OCI-LY1 (cell line): ENCODE data around the gene DHRS3.
"Not testable (repeated sequence)": the region's sequence is repeated elsewhere in the genome, so short reads cannot be mapped to it uniquely, and the experiment has no call there.

Experiments used
- H2AFZ ChIP-seq: fragments of 200-600 bp; sonication (generic), shearing (Covaris generic); 2 replicates; pipeline ENCODE4 v1.6.0; 2014; ENCODE audit warnings: antibody characterized with exemption, mild to moderate bottlenecking, low read length
- H3F3A ChIP-seq: fragments of 200-600 bp; sonication (generic), shearing (Covaris generic); 2 replicates; pipeline ENCODE4 v1.6.0; 2014; ENCODE audit warnings: mild to moderate bottlenecking, antibody characterized with exemption, low read length, moderate library complexity; ENCODE audit not compliant: insufficient read depth
- H3K27ac ChIP-seq: fragments of 200-600 bp; sonication (generic); 2 replicates; pipeline ENCODE4 v1.5.1; 2014; ENCODE audit warnings: low read length, mixed run types, mild to moderate bottlenecking, low read depth; ENCODE audit not compliant: poor library complexity, severe bottlenecking
- H3K27me3 ChIP-seq: fragments of 200-600 bp; sonication (generic); 2 replicates; pipeline ENCODE4 v1.6.0; 2014; ENCODE audit warnings: antibody characterized with exemption, mild to moderate bottlenecking, low read length, moderate library complexity; ENCODE audit not compliant: insufficient read depth
- H3K36me3 ChIP-seq: fragments of 200-600 bp; sonication (generic); 2 replicates; pipeline ENCODE4 v1.6.1; 2014; ENCODE audit warnings: mild to moderate bottlenecking, antibody characterized with exemption, low read length, moderate library complexity, mixed read lengths; ENCODE audit not compliant: insufficient read depth
- H3K4me1 ChIP-seq: fragments of 200-600 bp; sonication (generic); 2 replicates; pipeline ENCODE4 v1.5.1; 2014; ENCODE audit warnings: mild to moderate bottlenecking, low read length, moderate library complexity; ENCODE audit not compliant: insufficient read depth, severe bottlenecking
- H3K4me2 ChIP-seq: fragments of 200-600 bp; sonication (generic), shearing (Covaris generic); 2 replicates; pipeline ENCODE4 v1.6.1; 2014; ENCODE audit warnings: low read length
- H3K4me3 ChIP-seq: fragments of 200-600 bp; sonication (generic); 2 replicates; pipeline ENCODE4 v1.5.1; 2014; ENCODE audit warnings: low read length, low read depth, mild to moderate bottlenecking, mixed read lengths; ENCODE audit not compliant: poor library complexity, severe bottlenecking
- H3K79me2 ChIP-seq: fragments of 200-600 bp; shearing (Covaris generic); 2 replicates; pipeline ENCODE4 v1.6.1; 2016; ENCODE audit warnings: mixed run types, low read length, mixed read lengths; ENCODE audit not compliant: insufficient read depth
- H3K9ac ChIP-seq: fragments of 200-600 bp; sonication (generic), shearing (Covaris generic); 2 replicates; pipeline ENCODE4 v1.6.1; 2014; ENCODE audit warnings: mild to moderate bottlenecking, low read length, mixed read lengths
- H3K9me2 ChIP-seq: fragments of 200-600 bp; sonication (generic), shearing (Covaris generic); 2 replicates; pipeline ENCODE4 v1.6.1; 2014; ENCODE audit warnings: low read depth, mild to moderate bottlenecking, low read length, mixed read lengths
- H3K9me3 ChIP-seq: fragments of 200-600 bp; shearing (Covaris generic); 2 replicates; pipeline ENCODE4 v1.6.1; 2014; ENCODE audit warnings: low read length, mixed read lengths
- H4K20me1 ChIP-seq: fragments of 200-600 bp; sonication (generic), shearing (Covaris generic); 2 replicates; pipeline ENCODE4 v1.6.0; 2016; ENCODE audit warnings: mild to moderate bottlenecking, low read length; ENCODE audit not compliant: insufficient read depth
- EZH2 ChIP-seq: fragments of 200-600 bp; sonication (generic), shearing (Covaris generic); IDR thresholded peaks from 2 replicates; pipeline ENCODE4 v1.8.0; 2017; ENCODE audit warnings: borderline replicate concordance, mixed run types, mild to moderate bottlenecking, antibody characterized with exemption, low read length, moderate library complexity, mixed read lengths
- TF ChIP-seq, protein P1 (sequence below): fragments of 200-600 bp; sonication (generic), shearing (Covaris generic); IDR thresholded peaks from 2 replicates; pipeline ENCODE4 v1.5.1; 2017; ENCODE audit warnings: mild to moderate bottlenecking, antibody characterized with exemption, low read length, moderate library complexity, mixed read lengths

Gene DHRS3

GRCh38 chr1:12566484-12567287, 51.3 kb downstream of the DHRS3 start:
- TF ChIP-seq, protein P1, sequence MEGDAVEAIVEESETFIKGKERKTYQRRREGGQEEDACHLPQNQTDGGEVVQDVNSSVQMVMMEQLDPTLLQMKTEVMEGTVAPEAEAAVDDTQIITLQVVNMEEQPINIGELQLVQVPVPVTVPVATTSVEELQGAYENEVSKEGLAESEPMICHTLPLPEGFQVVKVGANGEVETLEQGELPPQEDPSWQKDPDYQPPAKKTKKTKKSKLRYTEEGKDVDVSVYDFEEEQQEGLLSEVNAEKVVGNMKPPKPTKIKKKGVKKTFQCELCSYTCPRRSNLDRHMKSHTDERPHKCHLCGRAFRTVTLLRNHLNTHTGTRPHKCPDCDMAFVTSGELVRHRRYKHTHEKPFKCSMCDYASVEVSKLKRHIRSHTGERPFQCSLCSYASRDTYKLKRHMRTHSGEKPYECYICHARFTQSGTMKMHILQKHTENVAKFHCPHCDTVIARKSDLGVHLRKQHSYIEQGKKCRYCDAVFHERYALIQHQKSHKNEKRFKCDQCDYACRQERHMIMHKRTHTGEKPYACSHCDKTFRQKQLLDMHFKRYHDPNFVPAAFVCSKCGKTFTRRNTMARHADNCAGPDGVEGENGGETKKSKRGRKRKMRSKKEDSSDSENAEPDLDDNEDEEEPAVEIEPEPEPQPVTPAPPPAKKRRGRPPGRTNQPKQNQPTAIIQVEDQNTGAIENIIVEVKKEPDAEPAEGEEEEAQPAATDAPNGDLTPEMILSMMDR: no peak
- no peak for TF ChIP-seq EZH2
- Histone ChIP-seq H3K4me2 (no peak overlapping the region), H3K9me2 (no peaks in the 10 kb centered on the region), H3K79me2 (no peaks in the 10 kb centered on the region), H2AFZ (no peak overlapping the region), H3K9ac (no peak overlapping the region), H4K20me1 (no peaks in the 10 kb centered on the region), H3K4me3 (no peak overlapping the region), H3K9me3 (no peaks in the 10 kb centered on the region), H3K4me1 (no peaks in the 10 kb centered on the region), H3K36me3 (no peaks in the 10 kb centered on the region), H3F3A (no peaks in the 10 kb centered on the region), H3K27me3 (no peaks in the 10 kb centered on the region; the same call in 1 of the 2 replicates), H3K27ac (no peak overlapping the region)

GRCh38 chr1:12565966-12566352, 52.1 kb downstream of the DHRS3 start:
- Histone ChIP-seq H3K4me3 (no peak overlapping the region), H3K9me3 (no peaks in the 10 kb centered on the region), H3K36me3 (no peaks in the 10 kb centered on the region), H3K4me1 (no peaks in the 10 kb centered on the region), H3K79me2 (no peaks in the 10 kb centered on the region), H4K20me1 (no peaks in the 10 kb centered on the region), H2AFZ (no peak overlapping the region), H3K4me2 (no peak overlapping the region), H3K9me2 (no peaks in the 10 kb centered on the region), H3K9ac (no peak overlapping the region), H3K27me3 (no peaks in the 10 kb centered on the region; the same call in 1 of the 2 replicates), H3K27ac (no peak overlapping the region), H3F3A (no peaks in the 10 kb centered on the region)
- no peak for TF ChIP-seq EZH2
- TF ChIP-seq, protein P1: no peak

GRCh38 chr1:12565094-12565965, 52.7 kb downstream of the DHRS3 start:
- Histone ChIP-seq H3K79me2 (no peaks in the 10 kb centered on the region), H3K27me3 (no peaks in the 10 kb centered on the region; the same call in 1 of the 2 replicates), H2AFZ (no peak overlapping the region), H3K4me3 (no peak overlapping the region), H3K9me2 (no peaks in the 10 kb centered on the region), H3F3A (no peaks in the 10 kb centered on the region), H3K27ac (no peak overlapping the region), H3K4me2 (no peak overlapping the region), H3K36me3 (no peaks in the 10 kb centered on the region), H3K9me3 (no peaks in the 10 kb centered on the region), H3K4me1 (no peaks in the 10 kb centered on the region), H4K20me1 (no peaks in the 10 kb centered on the region), H3K9ac (no peak overlapping the region)
- TF ChIP-seq, protein P1: no peak
- no peak for TF ChIP-seq EZH2

GRCh38 chr1:12564251-12564650, 53.8 kb downstream of the DHRS3 start:
- not testable (repeated sequence) for H3K4me1 ChIP-seq, H3K9me3 ChIP-seq, H3K27ac ChIP-seq, H3K36me3 ChIP-seq, H3K9me2 ChIP-seq, H3F3A ChIP-seq, H4K20me1 ChIP-seq, H2AFZ ChIP-seq, H3K27me3 ChIP-seq, H3K4me2 ChIP-seq, H3K79me2 ChIP-seq, H3K9ac ChIP-seq, H3K4me3 ChIP-seq
